ENCODE measurements around the gene COL6A2. TPM values are rescaled to one million over a fixed set of nuclear protein-coding genes. Genes with fewer than 3 reads are reported as not detected.

The COL6A2 gene
- total RNA-seq, 1 experiment from 2014 or later = 129 TPM

GRCh38 chr21:46152927-46153246 lies 55.0 kb downstream of the COL6A2 start:
- Histone ChIP-seq H3K9ac (ENCODE audit: extremely low read depth, insufficient read length, low read length) (no peak overlapping the region), H3K27ac (ENCODE audit: insufficient read length, low read depth, low read length) (no peak overlapping the region), H3K79me1 (ENCODE audit: insufficient read depth, low read depth, low read length, poor library complexity, severe bottlenecking) (no peaks in the 10 kb centered on the region), H2BK12ac (ENCODE audit: insufficient read length, low read depth, low read length) (no peak overlapping the region), H2AK5ac (ENCODE audit: insufficient read length, low read length) (no peak overlapping the region), H3K14ac (ENCODE audit: insufficient read depth, low read length) (no peak overlapping the region; the same call in 1 of the 2 replicates), H3K4ac (ENCODE audit: low read depth, low read length) (no peak overlapping the region), H3K23me2 (ENCODE audit: insufficient read length, low read depth, low read length, poor library complexity, severe bottlenecking) (no peaks in the 10 kb centered on the region), H3K4me1 (ENCODE audit: insufficient read depth, low read length) (no peaks in the 10 kb centered on the region; the same call in 1 of the 2 replicates), H4K8ac (replicated peaks; ENCODE audit: insufficient read length, low read depth, low read length) (no peak overlapping the region), H4K91ac (ENCODE audit: insufficient read length, low read depth, low read length) (no peak overlapping the region), H3K9me3 (ENCODE audit: control insufficient read depth, low read depth, low read length) (no peaks in the 10 kb centered on the region), H2BK20ac (ENCODE audit: low read depth, low read length, poor library complexity, severe bottlenecking) (no peak overlapping the region), H2AFZ (ENCODE audit: low read length) (no peak overlapping the region), H2BK15ac (ENCODE audit: low read depth, low read length) (no peak overlapping the region), H4K5ac (ENCODE audit: insufficient read length, low read depth, low read length) (no peak overlapping the region), H4K20me1 (ENCODE audit: control insufficient read depth, insufficient read depth, insufficient read length) (no peaks in the 10 kb centered on the region), H2BK5ac (ENCODE audit: insufficient read length, low read length) (no peak overlapping the region), H3K23ac (ENCODE audit: insufficient read length, low read depth, low read length) (no peak overlapping the region), H3K27me3 (ENCODE audit: insufficient read depth, low read length) (no peaks in the 10 kb centered on the region), H2BK120ac (ENCODE audit: low read depth, low read length, poor library complexity, severe bottlenecking) (no peak overlapping the region), H3K4me2 (ENCODE audit: insufficient read depth, insufficient read length, low read length) (no peak overlapping the region), H3K56ac (ENCODE audit: insufficient read length, low read depth, low read length) (no peak overlapping the region), H3K79me2 (ENCODE audit: insufficient read depth, low read length) (no peaks in the 10 kb centered on the region), H3K18ac (ENCODE audit: insufficient read length, low read depth, low read length) (no peak overlapping the region), H3T11ph (ENCODE audit: low read length) (no peak overlapping the region)
- no peaks in the 10 kb centered on the region for H3K9me3 Mint-ChIP-seq
- TF ChIP-seq CTCF (conservative IDR thresholded peaks at IDR 0.05) = no peak
- no peaks in the 10 kb centered on the region for H3K27me3 Mint-ChIP-seq (ENCODE audit: low read depth)
- H3K27ac Mint-ChIP-seq = no peak overlapping the region
- H3K4me1 Mint-ChIP-seq = peaks cover 6 to 11% of the 10 kb centered on the region in 2 experiments
- WGBS (ENCODE audit: extremely low coverage, insufficient read length, low lambda C conversion rate) = no CpG with 5 or more reads among the region's 18 CpGs
- no peak for DNase-seq
- no peak overlapping the region for H3K4me3 Mint-ChIP-seq
- no peaks in the 10 kb centered on the region for H3K36me3 Mint-ChIP-seq (ENCODE audit: insufficient read depth in 1 of 3, low read depth in 3 of 3)

All from H9 (cell line).